ENCODE data around the gene FADS2. TPM values are rescaled to one million over a fixed set of nuclear protein-coding genes. Genes with fewer than 3 reads are reported as not detected.

FADS2 gene
- total RNA-seq, 1 experiment from 2014 or later, result 514 TPM

- no peaks in the 10 kb centered on the region for H3K79me2 ChIP-seq (ENCODE audit: low read depth)
- TF ChIP-seq, protein P1, sequence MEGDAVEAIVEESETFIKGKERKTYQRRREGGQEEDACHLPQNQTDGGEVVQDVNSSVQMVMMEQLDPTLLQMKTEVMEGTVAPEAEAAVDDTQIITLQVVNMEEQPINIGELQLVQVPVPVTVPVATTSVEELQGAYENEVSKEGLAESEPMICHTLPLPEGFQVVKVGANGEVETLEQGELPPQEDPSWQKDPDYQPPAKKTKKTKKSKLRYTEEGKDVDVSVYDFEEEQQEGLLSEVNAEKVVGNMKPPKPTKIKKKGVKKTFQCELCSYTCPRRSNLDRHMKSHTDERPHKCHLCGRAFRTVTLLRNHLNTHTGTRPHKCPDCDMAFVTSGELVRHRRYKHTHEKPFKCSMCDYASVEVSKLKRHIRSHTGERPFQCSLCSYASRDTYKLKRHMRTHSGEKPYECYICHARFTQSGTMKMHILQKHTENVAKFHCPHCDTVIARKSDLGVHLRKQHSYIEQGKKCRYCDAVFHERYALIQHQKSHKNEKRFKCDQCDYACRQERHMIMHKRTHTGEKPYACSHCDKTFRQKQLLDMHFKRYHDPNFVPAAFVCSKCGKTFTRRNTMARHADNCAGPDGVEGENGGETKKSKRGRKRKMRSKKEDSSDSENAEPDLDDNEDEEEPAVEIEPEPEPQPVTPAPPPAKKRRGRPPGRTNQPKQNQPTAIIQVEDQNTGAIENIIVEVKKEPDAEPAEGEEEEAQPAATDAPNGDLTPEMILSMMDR (conservative IDR thresholded peaks at IDR 0.05), result no peak
- no peak for TF ChIP-seq EZH2 (IDR thresholded peaks at IDR 0.05; ENCODE audit: low read depth)
- no peaks in the 10 kb centered on the region for H3K9me3 ChIP-seq (ENCODE audit: insufficient read depth, low read depth)
- no peak overlapping the region for H2AFZ ChIP-seq
- no peaks in the 10 kb centered on the region for H3K36me3 ChIP-seq (ENCODE audit: low read depth)
- no peaks in the 10 kb centered on the region for H3K9me2 ChIP-seq (ENCODE audit: insufficient read depth)
- no peaks in the 10 kb centered on the region for H3K27me3 ChIP-seq (ENCODE audit: insufficient read depth, low read depth)
- no peaks in the 10 kb centered on the region for H3F3A ChIP-seq (ENCODE audit: insufficient read depth, low read depth)
- H3K27ac ChIP-seq, result no peak overlapping the region
- no TSS peak for BruUV-seq (replicated peaks)
- no peaks in the 10 kb centered on the region for H4K20me1 ChIP-seq (ENCODE audit: insufficient read depth)
- ChIA-PET POLR2A (ENCODE audit: unreplicated experiment) (no interaction called here), CTCF (interaction anchor here (0.6 kb wide), 1 partner anchor 478 kb away, joined by 3 read pairs; no protein-coding TSS in a partner anchor)
- intact Hi-C loops (cut with micrococcal nuclease; ENCODE audit: unreplicated experiment), result no loop called here
- H3K4me3 ChIP-seq, result no peak overlapping the region
- H3K4me2 ChIP-seq, result no peak overlapping the region
- no peaks in the 10 kb centered on the region for H3K4me1 ChIP-seq (replicated peaks; ENCODE audit: insufficient read depth)
- DNase-seq, result no peak
Observed at GRCh38 chr11:61851113-61851899, 23.2 kb downstream of the FADS2 start.

DNA sequence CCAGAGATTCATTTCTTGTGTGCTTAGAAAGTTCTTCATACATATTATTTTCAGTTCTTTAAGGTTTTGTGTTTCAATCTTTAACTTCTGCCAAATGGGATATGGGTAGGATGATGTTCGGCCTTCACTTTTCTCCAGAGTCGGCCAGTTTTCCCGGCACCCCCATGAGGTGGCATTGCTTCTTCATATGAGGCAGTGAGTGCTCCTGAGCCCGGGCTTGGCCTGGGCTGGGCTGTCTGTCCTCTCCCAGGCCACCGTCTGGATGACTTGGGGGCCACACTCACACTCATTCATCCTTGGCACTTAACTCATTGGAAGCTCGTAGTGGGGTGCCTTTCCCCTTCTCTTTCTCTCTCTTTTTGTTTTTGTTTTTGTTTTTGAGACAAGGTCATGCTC is 23.8 kb downstream of the FADS2 start:
- Histone ChIP-seq H3K4me2 (no peak overlapping the region), H3K9me2 (ENCODE audit: insufficient read depth) (no peaks in the 10 kb centered on the region), H3K4me1 (replicated peaks; ENCODE audit: insufficient read depth) (no peaks in the 10 kb centered on the region), H3K9me3 (ENCODE audit: insufficient read depth, low read depth) (no peaks in the 10 kb centered on the region), H3F3A (ENCODE audit: insufficient read depth, low read depth) (no peaks in the 10 kb centered on the region), H3K79me2 (ENCODE audit: low read depth) (no peaks in the 10 kb centered on the region), H3K27me3 (ENCODE audit: insufficient read depth, low read depth) (no peaks in the 10 kb centered on the region), H3K4me3 (no peak overlapping the region), H3K36me3 (ENCODE audit: low read depth) (no peaks in the 10 kb centered on the region), H2AFZ (no peak overlapping the region), H4K20me1 (ENCODE audit: insufficient read depth) (no peaks in the 10 kb centered on the region), H3K27ac (no peak overlapping the region)
- TF ChIP-seq, protein P1 (conservative IDR thresholded peaks at IDR 0.05), result no peak
- POLR2A ChIA-PET (ENCODE audit: unreplicated experiment), result no interaction called here
- CTCF ChIA-PET, result no interaction called here
- intact Hi-C loops (cut with micrococcal nuclease; ENCODE audit: unreplicated experiment), result no loop called here
- BruUV-seq (replicated peaks), result no TSS peak
- no peak for DNase-seq

DNA sequence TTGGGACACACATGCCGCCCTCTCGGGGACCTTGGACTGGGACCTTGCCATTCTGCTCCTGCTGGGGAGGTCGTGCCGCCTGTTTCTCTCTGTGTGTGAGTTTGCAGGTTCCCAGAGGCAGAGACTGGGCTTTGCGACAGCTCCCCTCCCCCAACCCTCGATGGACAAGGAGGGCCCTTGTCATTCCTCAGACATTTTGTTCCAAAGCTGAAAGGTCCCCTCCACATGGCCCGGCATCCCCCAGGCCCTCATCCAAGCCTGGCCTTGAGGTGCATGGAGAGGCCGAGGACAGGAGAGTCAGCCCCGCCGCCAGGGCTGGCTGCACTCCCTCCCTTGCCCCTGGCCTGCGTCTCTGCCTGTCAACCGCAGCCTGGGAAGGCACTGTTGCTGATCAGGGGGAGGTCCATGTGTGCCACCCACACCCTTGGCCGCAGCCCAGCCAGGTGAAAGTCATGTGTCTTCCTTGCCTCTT is 25.6 kb downstream of the FADS2 start:
- Histone ChIP-seq H2AFZ (no peak overlapping the region), H4K20me1 (ENCODE audit: insufficient read depth) (no peaks in the 10 kb centered on the region), H3K4me1 (replicated peaks; ENCODE audit: insufficient read depth) (no peaks in the 10 kb centered on the region), H3K9me3 (ENCODE audit: insufficient read depth, low read depth) (no peaks in the 10 kb centered on the region), H3K79me2 (ENCODE audit: low read depth) (no peaks in the 10 kb centered on the region), H3K4me2 (no peak overlapping the region), H3K9me2 (ENCODE audit: insufficient read depth) (no peaks in the 10 kb centered on the region), H3K36me3 (ENCODE audit: low read depth) (no peaks in the 10 kb centered on the region), H3F3A (ENCODE audit: insufficient read depth, low read depth) (no peaks in the 10 kb centered on the region), H3K4me3 (no peak overlapping the region), H3K27ac (no peak overlapping the region), H3K27me3 (ENCODE audit: insufficient read depth, low read depth) (no peaks in the 10 kb centered on the region)
- intact Hi-C loops (cut with micrococcal nuclease; ENCODE audit: unreplicated experiment), result no loop called here
- no peak for TF ChIP-seq EZH2 (IDR thresholded peaks at IDR 0.05; ENCODE audit: low read depth)
- TF ChIP-seq, protein P1 (conservative IDR thresholded peaks at IDR 0.05), result no peak
- DNase-seq, result no peak
- POLR2A ChIA-PET (ENCODE audit: unreplicated experiment), result no interaction called here
- CTCF ChIA-PET, result no interaction called here
- BruUV-seq (replicated peaks), result no TSS peak
